ENCODE results near the gene SLC25A41.

- TF ChIP-seq CTCF (IDR thresholded peaks at IDR 0.05; ENCODE audit: low read length) (no peak), EZH2 (IDR thresholded peaks at IDR 0.05; ENCODE audit: borderline replicate concordance, low read length) (no peak)
These were observed 41.1 kb downstream of the SLC25A41 start for GRCh38 chr19:6392221-6393073.
